HT-29 (cell line): ENCODE data around the gene LDB2. TPM values are rescaled to one million over a fixed set of nuclear protein-coding genes. Genes with fewer than 3 reads are reported as not detected.
"Not testable (repeated sequence)": the region's sequence is repeated elsewhere in the genome, so short reads cannot be mapped to it uniquely, and the experiment has no call there.

Experiments used
- DNase-seq: peaks from one replicate; pipeline ENCODE4 v3.0.0-alpha.2; 2015; ENCODE audit warnings: low spot score
- total RNA-seq: library from RNA; depleted of rRNA; stranded (reverse); fragments of >200 nt; shearing (Covaris generic); gene quantifications from 2 replicates; pipeline ENCODE4 v1.2.3, GENCODE V29; 2014

LDB2 gene
- total RNA-seq, 1 experiment from 2014 or later = not detected

DNA sequence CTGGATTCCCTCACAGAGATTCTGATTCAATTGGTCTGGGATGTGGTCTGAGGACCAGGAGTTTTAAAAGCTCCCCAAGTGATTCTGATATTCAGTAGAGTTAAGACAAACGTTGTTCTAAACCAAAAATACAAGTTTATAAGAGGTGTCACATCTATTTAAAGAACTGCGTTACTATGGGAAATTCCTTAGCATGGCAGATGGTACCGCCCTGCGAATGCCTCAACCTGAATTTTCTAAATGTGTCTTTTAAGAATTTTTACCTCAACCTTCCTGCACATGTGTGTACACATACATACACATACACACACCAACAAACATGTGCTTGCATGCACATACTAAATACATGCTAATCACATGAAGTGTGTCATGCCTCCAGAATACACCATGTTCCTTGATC lies 343.3 kb downstream of the LDB2 start:
- no peak for DNase-seq

GRCh38 chr4:16550531-16550930 lies 347.9 kb downstream of the LDB2 start:
- no peak for DNase-seq

GRCh38 chr4:16545656-16546055 lies 352.8 kb downstream of the LDB2 start:
- DNase-seq = no peak

GRCh38 chr4:16544869-16545268 lies 353.6 kb downstream of the LDB2 start:
- no peak for DNase-seq

- DNase-seq = no peak
Measured at GRCh38 chr4:16544251-16544721, 354.2 kb downstream of the LDB2 start.

DNA sequence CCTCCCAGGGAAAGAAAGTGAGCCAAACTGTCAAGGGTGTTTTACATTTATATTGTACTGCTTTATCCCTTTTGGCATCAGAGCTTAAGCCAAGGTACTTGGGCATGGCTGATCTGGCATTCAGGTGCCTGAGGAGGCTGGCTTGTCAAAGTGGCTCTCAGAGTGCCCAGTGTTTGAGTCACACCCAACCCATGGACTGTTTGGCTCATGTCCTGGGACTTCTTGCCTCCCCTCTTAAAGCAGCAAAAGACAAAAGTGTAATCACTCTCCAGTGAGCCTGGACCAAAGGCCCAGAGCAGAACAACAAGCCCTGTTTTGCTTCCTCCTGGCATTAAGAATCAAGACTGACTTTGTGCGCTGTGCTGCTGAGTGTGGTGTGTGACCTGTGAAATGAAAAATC lies 360.5 kb downstream of the LDB2 start:
- no peak for DNase-seq

GRCh38 chr4:16532240-16532970 lies 366.0 kb downstream of the LDB2 start:
- DNase-seq = no peak

- DNase-seq = no peak
Measured at GRCh38 chr4:16530688-16531635, 367.5 kb downstream of the LDB2 start.

GRCh38 chr4:16524911-16525554 lies 373.4 kb downstream of the LDB2 start:
- DNase-seq = no peak

GRCh38 chr4:16524406-16524805 lies 374.0 kb downstream of the LDB2 start:
- no peak for DNase-seq

- DNase-seq = not testable (repeated sequence)
Measured at GRCh38 chr4:16523526-16523925, 374.9 kb downstream of the LDB2 start.

DNA sequence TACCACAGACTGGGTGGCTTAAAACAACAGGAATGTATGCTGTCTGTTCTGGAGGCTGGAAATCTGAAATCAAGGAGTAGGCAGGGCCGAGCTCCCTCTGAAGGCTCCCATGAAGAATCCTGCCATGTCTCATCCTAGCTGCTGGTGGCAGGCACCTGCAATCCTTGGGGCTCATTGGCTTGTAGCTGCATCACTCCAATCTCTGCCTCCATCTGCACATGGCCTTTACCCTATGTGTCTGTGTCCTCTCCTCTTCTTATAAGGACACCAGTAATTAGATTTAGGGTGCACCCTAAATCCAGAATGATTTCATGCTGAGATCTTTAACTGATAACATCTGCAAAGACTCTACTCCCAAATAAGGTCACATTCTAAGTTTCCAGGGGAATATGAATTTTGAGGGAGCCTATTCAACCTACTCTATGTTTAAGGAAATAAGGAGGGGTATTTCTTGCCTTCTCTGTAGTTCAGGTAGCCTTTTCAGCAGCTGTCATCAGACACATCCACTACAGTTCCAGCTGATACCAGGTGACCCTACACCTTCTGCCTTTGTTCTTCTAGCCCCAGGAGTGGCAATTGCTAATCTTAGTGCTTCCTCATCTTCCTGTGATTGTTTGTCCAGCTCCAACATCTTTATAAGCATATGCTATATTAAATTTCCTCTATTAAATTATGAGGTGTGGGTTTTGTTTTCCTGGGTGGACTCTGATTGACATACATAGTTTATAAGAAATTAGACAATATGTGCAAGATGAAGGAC lies 377.1 kb downstream of the LDB2 start:
- no peak for DNase-seq

DNA sequence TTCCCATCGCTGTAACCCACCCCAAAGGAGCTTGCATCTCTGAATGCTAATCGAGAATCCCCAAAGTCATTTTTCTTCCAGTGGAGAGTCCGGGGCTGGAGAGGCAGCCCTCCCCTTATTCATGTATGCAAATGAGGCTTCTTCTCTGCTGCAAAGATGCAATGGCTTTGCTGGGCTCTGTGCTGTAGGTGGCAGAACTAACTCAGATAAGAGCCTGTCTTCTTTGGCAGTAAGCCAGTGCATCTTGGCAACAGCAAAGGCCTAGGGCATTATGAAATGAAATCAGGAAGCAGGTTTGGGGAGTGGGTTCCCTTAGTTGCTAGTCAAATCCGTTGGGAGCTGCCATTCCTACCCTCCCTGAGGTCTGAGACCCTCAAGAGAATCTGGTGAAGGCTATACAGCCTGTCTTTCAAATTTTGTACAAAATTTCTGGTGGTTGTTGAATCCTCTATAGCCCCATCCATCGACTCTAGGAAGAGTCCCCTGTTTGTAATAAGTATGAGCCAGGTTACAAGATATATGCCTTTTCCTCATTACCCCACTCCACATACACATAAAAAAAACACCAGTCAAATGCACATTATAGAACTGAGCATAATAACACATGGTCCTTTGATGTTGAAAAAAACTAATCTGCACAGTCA lies 381.5 kb downstream of the LDB2 start:
- peak; percentile 5 for DNase-seq

DNA sequence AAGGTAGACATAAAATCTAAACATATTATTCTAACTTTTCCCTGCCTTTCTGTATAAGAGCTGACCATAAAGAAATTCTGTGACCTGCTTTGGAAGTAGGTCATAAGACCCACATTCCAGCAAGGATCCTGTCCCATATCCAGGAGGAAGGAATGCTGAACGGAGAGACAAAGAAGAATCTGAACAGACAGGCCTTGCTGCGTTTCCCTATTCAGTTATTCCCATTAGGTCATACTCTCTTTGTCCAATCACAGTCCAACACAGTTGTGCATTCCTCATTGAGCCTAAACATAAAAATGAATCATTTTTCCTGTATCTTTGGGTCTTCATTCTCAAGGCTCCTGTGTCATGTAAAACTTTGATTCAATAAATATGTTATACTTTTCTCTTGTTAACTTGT lies 384.6 kb downstream of the LDB2 start:
- no peak for DNase-seq

DNA sequence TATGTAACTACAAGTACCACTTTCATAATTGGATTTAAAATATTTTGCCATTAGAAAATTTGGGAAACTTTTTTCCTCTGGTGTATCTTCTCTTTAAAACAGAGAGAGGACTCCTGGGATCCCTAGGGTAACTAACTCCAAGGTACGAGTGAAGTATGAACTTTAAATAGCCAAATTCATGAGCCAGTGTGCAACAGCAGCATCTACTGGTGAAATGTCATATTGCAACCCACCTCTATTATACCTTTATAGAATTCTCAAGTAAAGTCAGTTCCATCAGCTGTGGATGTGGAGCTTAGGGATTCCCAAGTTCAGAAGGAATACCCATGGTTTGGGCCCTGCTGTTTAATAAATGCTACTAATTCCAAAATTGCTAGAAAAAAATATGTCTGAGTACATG lies 389.5 kb downstream of the LDB2 start:
- peak; percentile 12 for DNase-seq

- peak; percentile 9 for DNase-seq
Measured at GRCh38 chr4:16505726-16506125, 392.7 kb downstream of the LDB2 start.

DNA sequence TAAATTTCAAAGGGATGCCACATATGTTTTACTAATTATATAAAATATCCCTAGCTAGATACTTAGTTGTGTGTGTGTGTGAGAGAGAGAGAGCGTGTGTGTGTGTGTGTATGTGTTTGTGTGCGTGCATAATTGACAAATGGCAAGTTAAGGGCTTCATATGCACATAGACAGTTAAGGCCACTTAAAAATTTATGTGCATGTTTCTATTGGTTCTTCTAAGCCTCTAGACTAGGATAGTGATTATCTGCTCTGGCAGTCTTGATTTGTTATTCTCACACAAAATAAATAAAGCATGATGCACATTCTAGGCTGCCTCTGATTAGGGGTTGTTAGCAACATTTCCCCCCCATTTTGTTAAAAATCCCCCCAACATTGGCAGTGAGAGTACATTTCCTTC lies 393.2 kb downstream of the LDB2 start:
- no peak for DNase-seq

- DNase-seq = no peak
Measured at GRCh38 chr4:16503421-16504100, 394.9 kb downstream of the LDB2 start.

GRCh38 chr4:16498978-16499377 lies 399.5 kb downstream of the LDB2 start:
- no peak for DNase-seq

GRCh38 chr4:16496501-16496900 lies 401.9 kb downstream of the LDB2 start:
- DNase-seq = peak; percentile 9
